ENCODE measurements around the gene NHEJ1. TPM values are rescaled to one million over a fixed set of nuclear protein-coding genes. Genes with fewer than 3 reads are reported as not detected.

NHEJ1 gene
- total and polyA plus RNA-seq, 2 of the 13 experiments (the other 11 are each of a cell fraction or from before 2014, with no cell fraction given): 30.0 to 30.7 TPM

- TF ChIP-seq JDP2 (CRISPR knock-in tag; IDR thresholded peaks at IDR 0.05; ENCODE audit: borderline replicate concordance) (no peak; the same call in 1 of the 2 replicates), ZNF639 (CRISPR knock-in tag; conservative IDR thresholded peaks at IDR 0.05) (0 out of 2 replicates have a peak, but pooled peaks have one; percentile 58), ZFP91 (CRISPR knock-in tag; IDR thresholded peaks at IDR 0.05; ENCODE audit: borderline replicate concordance) (peak; percentile 56; the same call in 1 of the 2 replicates), POGZ (CRISPR knock-in tag; IDR thresholded peaks at IDR 0.05) (peak; percentile 65), KAT7 (CRISPR knock-in tag; IDR thresholded peaks at IDR 0.05; ENCODE audit: borderline replicate concordance) (no peak), DMAP1 (CRISPR knock-in tag; IDR thresholded peaks at IDR 0.05) (0 out of 2 replicates have a peak, but pooled peaks have one; percentile 32), ZFY (CRISPR knock-in tag; IDR thresholded peaks at IDR 0.05) (peak; percentile 43), ZNF143 (CRISPR knock-in tag; IDR thresholded peaks at IDR 0.05) (no peak), HINFP (CRISPR knock-in tag; IDR thresholded peaks at IDR 0.05; ENCODE audit: low read depth) (no peak), POGK (CRISPR knock-in tag; conservative IDR thresholded peaks at IDR 0.05) (peak; percentile 85), NBN (conservative IDR thresholded peaks at IDR 0.05) (no peak), ZNF350 (CRISPR knock-in tag; IDR thresholded peaks at IDR 0.05; ENCODE audit: borderline replicate concordance, low read depth) (peak; percentile 93; the same call in 1 of the 2 replicates), ZBTB25 (CRISPR knock-in tag; IDR thresholded peaks at IDR 0.05) (0 out of 2 replicates have a peak, but pooled peaks have one; percentile 10), TP53 (CRISPR knock-in tag; conservative IDR thresholded peaks at IDR 0.05) (no peak), ZNF503 (CRISPR knock-in tag; IDR thresholded peaks at IDR 0.05) (peak; percentile 92), YEATS4 (CRISPR knock-in tag; IDR thresholded peaks at IDR 0.05; ENCODE audit: borderline replicate concordance) (peak; percentile 64; the same call in 1 of the 2 replicates), ZBTB38 (CRISPR knock-in tag; IDR thresholded peaks at IDR 0.05) (no peak)
Observed at GRCh38 chr2:219111375-219112061, 49.1 kb downstream of the NHEJ1 start (continued).

All from HepG2 (cell line).